Neural cell (in vitro differentiated cells): ENCODE data around the gene LIX1L.

Experiments
- EP300 ChIP-seq: fragments of 450-650 bp; conservative IDR thresholded peaks from 2 replicates; pipeline ENCODE4 v1.6.1; 2014; ENCODE audit warnings: antibody characterized with exemption, mild to moderate bottlenecking, moderate library complexity; ENCODE audit not compliant: poor library complexity, severe bottlenecking
- EZH2 ChIP-seq: fragments of 200-600, 300-800 bp; shearing (Covaris generic), sonication (generic); IDR thresholded peaks from 2 replicates; pipeline ENCODE4 v1.6.1; 2014; ENCODE audit warnings: antibody characterized with exemption, low read length, borderline replicate concordance, mild to moderate bottlenecking; ENCODE audit not compliant: insufficient read depth, poor library complexity, severe bottlenecking
- MXI1 ChIP-seq: fragments of 450-650 bp; conservative IDR thresholded peaks from 2 replicates; pipeline ENCODE4 v1.6.1; 2014; ENCODE audit warnings: antibody characterized with exemption, mild to moderate bottlenecking; ENCODE audit not compliant: poor library complexity, severe bottlenecking
- POLR2AphosphoS5 ChIP-seq: IDR thresholded peaks from 2 replicates; pipeline ENCODE4 v1.6.1; 2012
- RAD21 ChIP-seq: fragments of 450-650 bp; conservative IDR thresholded peaks from 2 replicates; pipeline ENCODE4 v1.6.1; 2014; ENCODE audit warnings: antibody characterized with exemption, mild to moderate bottlenecking, moderate library complexity
- SMC3 ChIP-seq: fragments of 450-650 bp; conservative IDR thresholded peaks from 2 replicates; pipeline ENCODE4 v1.6.1; 2014; ENCODE audit warnings: antibody characterized with exemption, mild to moderate bottlenecking, moderate library complexity; ENCODE audit not compliant: poor library complexity
- TAF1 ChIP-seq: IDR thresholded peaks from 2 replicates; pipeline ENCODE4 v1.6.1; 2012; ENCODE audit warnings: low read depth
- TF ChIP-seq, protein P1 (sequence below): fragments of 450-650 bp; IDR thresholded peaks from 2 replicates; pipeline ENCODE4 v1.5.1; 2014; ENCODE audit warnings: antibody characterized with exemption, mild to moderate bottlenecking, moderate library complexity; ENCODE audit not compliant: poor library complexity, severe bottlenecking
- TF ChIP-seq, protein P2 (sequence below): IDR thresholded peaks from 2 replicates; pipeline ENCODE4 v1.6.1; 2012; ENCODE audit warnings: borderline replicate concordance

DNA sequence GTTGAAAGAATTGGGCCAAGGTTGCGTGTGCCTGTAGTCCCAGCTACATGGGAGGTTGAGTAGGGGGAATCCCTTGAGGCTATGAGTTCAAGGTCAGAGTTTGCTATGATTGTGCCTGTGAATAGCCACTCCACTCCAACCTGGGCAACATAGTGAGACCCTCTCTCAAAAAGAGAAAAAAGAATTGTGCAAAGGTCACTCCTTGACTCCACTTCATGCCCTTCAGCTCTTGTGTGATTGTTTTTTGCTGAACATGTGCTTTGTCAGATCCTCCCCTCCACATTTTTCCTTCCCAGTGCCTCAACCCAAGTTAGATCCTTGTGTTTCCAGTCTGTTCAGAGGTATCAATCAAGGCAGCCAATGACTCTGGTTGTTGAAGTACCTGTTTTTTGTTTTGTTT is 30.1 kb upstream of the LIX1L start:
- TF ChIP-seq POLR2AphosphoS5 = no peak
- TF ChIP-seq, protein P1, sequence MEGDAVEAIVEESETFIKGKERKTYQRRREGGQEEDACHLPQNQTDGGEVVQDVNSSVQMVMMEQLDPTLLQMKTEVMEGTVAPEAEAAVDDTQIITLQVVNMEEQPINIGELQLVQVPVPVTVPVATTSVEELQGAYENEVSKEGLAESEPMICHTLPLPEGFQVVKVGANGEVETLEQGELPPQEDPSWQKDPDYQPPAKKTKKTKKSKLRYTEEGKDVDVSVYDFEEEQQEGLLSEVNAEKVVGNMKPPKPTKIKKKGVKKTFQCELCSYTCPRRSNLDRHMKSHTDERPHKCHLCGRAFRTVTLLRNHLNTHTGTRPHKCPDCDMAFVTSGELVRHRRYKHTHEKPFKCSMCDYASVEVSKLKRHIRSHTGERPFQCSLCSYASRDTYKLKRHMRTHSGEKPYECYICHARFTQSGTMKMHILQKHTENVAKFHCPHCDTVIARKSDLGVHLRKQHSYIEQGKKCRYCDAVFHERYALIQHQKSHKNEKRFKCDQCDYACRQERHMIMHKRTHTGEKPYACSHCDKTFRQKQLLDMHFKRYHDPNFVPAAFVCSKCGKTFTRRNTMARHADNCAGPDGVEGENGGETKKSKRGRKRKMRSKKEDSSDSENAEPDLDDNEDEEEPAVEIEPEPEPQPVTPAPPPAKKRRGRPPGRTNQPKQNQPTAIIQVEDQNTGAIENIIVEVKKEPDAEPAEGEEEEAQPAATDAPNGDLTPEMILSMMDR = no peak
- TF ChIP-seq EZH2 = no peak
- no peak for TF ChIP-seq TAF1
- no peak for TF ChIP-seq EP300
- TF ChIP-seq, protein P2, sequence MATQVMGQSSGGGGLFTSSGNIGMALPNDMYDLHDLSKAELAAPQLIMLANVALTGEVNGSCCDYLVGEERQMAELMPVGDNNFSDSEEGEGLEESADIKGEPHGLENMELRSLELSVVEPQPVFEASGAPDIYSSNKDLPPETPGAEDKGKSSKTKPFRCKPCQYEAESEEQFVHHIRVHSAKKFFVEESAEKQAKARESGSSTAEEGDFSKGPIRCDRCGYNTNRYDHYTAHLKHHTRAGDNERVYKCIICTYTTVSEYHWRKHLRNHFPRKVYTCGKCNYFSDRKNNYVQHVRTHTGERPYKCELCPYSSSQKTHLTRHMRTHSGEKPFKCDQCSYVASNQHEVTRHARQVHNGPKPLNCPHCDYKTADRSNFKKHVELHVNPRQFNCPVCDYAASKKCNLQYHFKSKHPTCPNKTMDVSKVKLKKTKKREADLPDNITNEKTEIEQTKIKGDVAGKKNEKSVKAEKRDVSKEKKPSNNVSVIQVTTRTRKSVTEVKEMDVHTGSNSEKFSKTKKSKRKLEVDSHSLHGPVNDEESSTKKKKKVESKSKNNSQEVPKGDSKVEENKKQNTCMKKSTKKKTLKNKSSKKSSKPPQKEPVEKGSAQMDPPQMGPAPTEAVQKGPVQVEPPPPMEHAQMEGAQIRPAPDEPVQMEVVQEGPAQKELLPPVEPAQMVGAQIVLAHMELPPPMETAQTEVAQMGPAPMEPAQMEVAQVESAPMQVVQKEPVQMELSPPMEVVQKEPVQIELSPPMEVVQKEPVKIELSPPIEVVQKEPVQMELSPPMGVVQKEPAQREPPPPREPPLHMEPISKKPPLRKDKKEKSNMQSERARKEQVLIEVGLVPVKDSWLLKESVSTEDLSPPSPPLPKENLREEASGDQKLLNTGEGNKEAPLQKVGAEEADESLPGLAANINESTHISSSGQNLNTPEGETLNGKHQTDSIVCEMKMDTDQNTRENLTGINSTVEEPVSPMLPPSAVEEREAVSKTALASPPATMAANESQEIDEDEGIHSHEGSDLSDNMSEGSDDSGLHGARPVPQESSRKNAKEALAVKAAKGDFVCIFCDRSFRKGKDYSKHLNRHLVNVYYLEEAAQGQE = no peak
- TF ChIP-seq SMC3 = no peak
- TF ChIP-seq RAD21 = no peak
- no peak for TF ChIP-seq MXI1
